H1 (cell line): Measurements from ENCODE around the gene SMOC2. TPM values are rescaled to one million over a fixed set of nuclear protein-coding genes. Genes with fewer than 3 reads are reported as not detected.

Experiments
- HDAC2 ChIP-seq, 2 experiments: fragments of 300-600 bp in 1 of 2; sonication (generic) in 1 of 2; IDR thresholded peaks; 2 replicates each; pipeline ENCODE4 v1.6.1; 2011 to 2012; ENCODE audit warnings: low read depth in 2 of 2, low read length in 2 of 2, mild to moderate bottlenecking in 2 of 2, moderate library complexity in 2 of 2, borderline replicate concordance in 1 of 2, inconsistent platforms in 1 of 2
- NRF1 ChIP-seq: IDR thresholded peaks from 2 replicates; pipeline ENCODE4 v1.6.1; 2011; ENCODE audit warnings: mild to moderate bottlenecking, low read depth, low read length, improper control_type of control experiment
- TBP ChIP-seq: IDR thresholded peaks from 2 replicates; pipeline ENCODE4 v1.6.1; 2011; ENCODE audit warnings: low read depth, low read length, improper control_type of control experiment
- polyA plus RNA-seq, 7 experiments: library from polyadenylated mRNA; depleted of rRNA in 3 of 7; stranded (reverse) in 5 of 7; unstranded in 2 of 7; fragments of >200 nt in 5 of 7; fragments of 200-250 nt in 2 of 7; gene quantifications; 1 replicate in 5 of 7; 2 replicates in 1 of 7; 4 replicates in 1 of 7; pipeline versions ENCODE4 v1.2.1 to v1.2.3, GENCODE V29; 2011 to 2013; ENCODE audit warnings: missing spikeins in 2 of 7, mixed read lengths in 2 of 7
- total RNA-seq: library from RNA; stranded (reverse); fragmentation: NEBNext Ultra II Directional; extraction: Animal tissue kit (Norgen Biotek cat#: 25700); gene quantifications from 2 replicates; pipeline ENCODE4 v1.2.1, GENCODE V29; 2021
- TF ChIP-seq, protein P1 (sequence below): IDR thresholded peaks from 2 replicates; pipeline ENCODE4 v1.6.1; 2011; ENCODE audit warnings: low read depth, mild to moderate bottlenecking, low read length; ENCODE audit not compliant: insufficient read depth

SMOC2 gene
- total and polyA plus RNA-seq, 2 of the 8 experiments (the other 6 are each of a cell fraction or from before 2014, with no cell fraction given), result 7.7 to 8.5 TPM

DNA sequence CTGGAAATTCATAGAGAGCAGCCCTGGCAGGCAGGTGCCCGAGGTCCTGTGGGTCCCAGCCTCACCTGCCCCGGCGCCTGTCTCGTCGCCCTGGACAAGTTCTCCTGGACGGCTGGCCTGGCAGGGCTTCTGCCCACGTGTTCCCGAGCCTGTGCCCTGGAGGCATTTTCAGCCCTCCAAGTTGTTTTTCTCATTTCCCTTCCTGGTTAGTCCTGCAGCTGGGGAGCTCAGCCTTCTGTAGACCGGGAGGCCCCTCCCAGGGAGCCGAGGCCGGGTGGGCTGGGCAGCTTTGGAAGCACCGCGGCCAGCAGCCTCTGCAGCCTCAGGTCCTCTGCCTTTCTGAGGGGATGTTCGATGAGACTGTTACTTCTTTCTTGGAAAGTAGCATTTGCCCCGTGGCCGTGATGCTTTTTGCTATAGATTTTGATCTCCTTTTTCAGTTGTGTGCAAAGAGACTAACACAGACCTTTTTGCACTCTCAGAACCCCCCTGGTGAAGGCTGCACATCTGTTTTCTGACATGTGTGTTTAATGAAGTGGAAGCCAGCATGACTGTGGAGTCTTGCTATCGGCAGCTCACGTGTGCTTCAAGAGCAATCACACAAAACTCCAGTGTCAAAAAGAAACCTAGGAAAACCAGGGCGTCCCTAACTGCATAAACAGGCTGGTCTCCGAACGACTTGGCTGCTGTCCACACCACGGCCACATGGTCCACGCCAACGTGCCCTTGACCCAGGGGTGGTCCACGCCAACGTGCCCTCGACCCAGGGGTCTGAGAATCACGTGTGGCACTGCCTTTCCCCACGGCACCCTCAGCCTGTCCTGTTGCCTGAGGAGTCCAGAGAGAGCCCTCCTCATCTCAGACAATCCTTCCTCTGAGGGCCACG lies 207.5 kb downstream of the SMOC2 start (continued):
- TF ChIP-seq, protein P1, sequence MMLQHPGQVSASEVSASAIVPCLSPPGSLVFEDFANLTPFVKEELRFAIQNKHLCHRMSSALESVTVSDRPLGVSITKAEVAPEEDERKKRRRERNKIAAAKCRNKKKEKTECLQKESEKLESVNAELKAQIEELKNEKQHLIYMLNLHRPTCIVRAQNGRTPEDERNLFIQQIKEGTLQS, result no peak
- TF ChIP-seq NRF1 (no peak), TBP (no peak), HDAC2 (IDR thresholded peaks at IDR 0.05; ENCODE audit: borderline replicate concordance in 1 of 2, low read depth in 2 of 2, low read length in 2 of 2) (no peak)
- TF ChIP-seq, all 59 proteins: peak for 0
